Measurements from ENCODE around the gene ADPRM. TPM values are rescaled to one million over a fixed set of nuclear protein-coding genes. Genes with fewer than 3 reads are reported as not detected.
"Not testable (repeated sequence)": the region's sequence is repeated elsewhere in the genome, so short reads cannot be mapped to it uniquely, and the experiment has no call there.

ADPRM gene
- total and polyA plus RNA-seq, 8 donors = 4.1 to 6.9 (median 4.6) TPM

GRCh38 chr17:10731408-10731879 is 34.0 kb downstream of the ADPRM start:
- Histone ChIP-seq H3K27ac (no peak overlapping the region), H3K27me3 (no peaks in the 10 kb centered on the region), H3K9me3 (no peaks in the 10 kb centered on the region), H3K4me3 (no peak overlapping the region), H3K4me1 (no peaks in the 10 kb centered on the region), H3K36me3 (no peaks in the 10 kb centered on the region)
- no peak for TF ChIP-seq CTCF (IDR thresholded peaks at IDR 0.05)
- WGBS, 2 donors = 92 to 98% methylated on average over 6 of the region's 6 CpGs
- intact Hi-C loops (cut with DNase I) = no loop called here
- FAIRE-seq (no peak), DNase-seq (no peak), ATAC-seq (no peak)

GRCh38 chr17:10732121-10732520 is 34.7 kb downstream of the ADPRM start:
- intact Hi-C loops (cut with DNase I) = loop anchor here in 1 of 3 donors (2.0 kb wide), 1 partner anchor 105 kb away; no protein-coding TSS in a partner anchor
- not testable (repeated sequence) for H3K4me1 ChIP-seq, ATAC-seq, H3K27ac ChIP-seq, FAIRE-seq, H3K9me3 ChIP-seq, H3K36me3 ChIP-seq, H3K4me3 ChIP-seq, H3K27me3 ChIP-seq, DNase-seq
- 74 to 83% methylated on average over 6 of the region's 6 CpGs for WGBS, 2 donors

- WGBS, 2 donors = 78 to 86% methylated on average over 3 of the region's 3 CpGs
- no peaks in the 10 kb centered on the region for H3K36me3 ChIP-seq
- DNase-seq (no peak), ATAC-seq (no peak), FAIRE-seq (no peak)
- H3K4me1 ChIP-seq = peaks cover 0 to 11% (median 4%) of the 10 kb centered on the region in 3 donors
- no peaks in the 10 kb centered on the region for H3K27me3 ChIP-seq
- no peak overlapping the region for H3K4me3 ChIP-seq
- no peak overlapping the region for H3K27ac ChIP-seq
- TF ChIP-seq CTCF (IDR thresholded peaks at IDR 0.05) = no peak
- intact Hi-C loops (cut with DNase I) = loop anchor here in 1 of 3 donors (2.0 kb wide), 1 partner anchor 103 kb away; no protein-coding TSS in a partner anchor
- no peaks in the 10 kb centered on the region for H3K9me3 ChIP-seq
Measured at GRCh38 chr17:10733666-10734065, 36.3 kb downstream of the ADPRM start.

GRCh38 chr17:10735251-10735650 is 37.9 kb downstream of the ADPRM start:
- H3K4me3 ChIP-seq = no peak overlapping the region
- H3K4me1 ChIP-seq = peaks cover 0 to 11% (median 4%) of the 10 kb centered on the region in 3 donors
- no peaks in the 10 kb centered on the region for H3K9me3 ChIP-seq
- H3K27ac ChIP-seq = no peak overlapping the region
- no peaks in the 10 kb centered on the region for H3K27me3 ChIP-seq
- DNase-seq (no peak), FAIRE-seq (no peak), ATAC-seq (no peak)
- no peaks in the 10 kb centered on the region for H3K36me3 ChIP-seq
- intact Hi-C loops (cut with DNase I) = loop anchor here in 1 of 3 donors (5.0 kb wide), 1 partner anchor 112 kb away; no protein-coding TSS in a partner anchor
- no peak for TF ChIP-seq CTCF (IDR thresholded peaks at IDR 0.05)
- 64 to 65% methylated on average over 2 of the region's 2 CpGs for WGBS, 2 donors

- H3K27ac ChIP-seq = no peak overlapping the region
- no peaks in the 10 kb centered on the region for H3K27me3 ChIP-seq
- ATAC-seq (no peak), FAIRE-seq (no peak), DNase-seq (no peak)
- intact Hi-C loops (cut with DNase I) = loop anchor here in 1 of 3 donors (5.0 kb wide), 1 partner anchor 111 kb away; no protein-coding TSS in a partner anchor
- H3K9me3 ChIP-seq = no peaks in the 10 kb centered on the region
- peaks cover 0 to 11% (median 4%) of the 10 kb centered on the region in 3 donors for H3K4me1 ChIP-seq
- no peaks in the 10 kb centered on the region for H3K36me3 ChIP-seq
- 83 to 87% methylated on average over 4 of the region's 4 CpGs for WGBS, 2 donors
- no peak overlapping the region for H3K4me3 ChIP-seq
- no peak for TF ChIP-seq CTCF (IDR thresholded peaks at IDR 0.05)
Measured at GRCh38 chr17:10735821-10736220, 38.4 kb downstream of the ADPRM start.
